ENCODE data around the gene ABCC10. TPM values are rescaled to one million over a fixed set of nuclear protein-coding genes. Genes with fewer than 3 reads are reported as not detected.
A peak's percentile ranks its signal among the peaks of the same experiment; 100 is the strongest.
"Not testable (repeated sequence)": the region's sequence is repeated elsewhere in the genome, so short reads cannot be mapped to it uniquely, and the experiment has no call there.

ABCC10 gene
- 11.7 TPM for total RNA-seq
- long read RNA-seq, full-length matches to known transcripts = 1 of 20 reads
- long read RNA-seq, partial matches to known transcripts = 3 of 20 reads
- long read RNA-seq, other reads (novel, unspliced or antisense) = 16 of 20 reads

- peak within 1 kb of the TSS; percentile 96 for H3K4me3 ChIP-seq
- H3K27ac ChIP-seq (replicated peaks) = peak within 1 kb of the TSS; percentile 92
- H3K4me1 ChIP-seq = peaks cover 32% of the 10 kb centered on the region
- peak; percentile 94 for DNase-seq
- TF ChIP-seq CTCF (IDR thresholded peaks at IDR 0.05; ENCODE audit: borderline replicate concordance) = peak; percentile 63
- H3K9me3 ChIP-seq (replicated peaks) = no peaks in the 10 kb centered on the region
- intact Hi-C loops (cut with micrococcal nuclease) = no loop called here
- H3K36me3 ChIP-seq = peaks cover 8% of the 10 kb centered on the region
- H3K27me3 ChIP-seq (ENCODE audit: low read depth) = no peaks in the 10 kb centered on the region
These were observed at the start of gene ABCC10 for GRCh38 chr6:43427406-43428111. Gene ABCC10 (plus strand): TSS chr6:43427541. CDS start chr6:43427979, 438 bp downstream.

- Histone ChIP-seq H3K36me3 (no peaks in the 10 kb centered on the region), H3K4me3 (no peak overlapping the region), H3K27me3 (ENCODE audit: low read depth) (no peaks in the 10 kb centered on the region), H3K27ac (replicated peaks) (no peak overlapping the region), H3K4me1 (no peaks in the 10 kb centered on the region), H3K9me3 (replicated peaks) (no peaks in the 10 kb centered on the region)
- intact Hi-C loops (cut with micrococcal nuclease) = no loop called here
- no peak for TF ChIP-seq CTCF (IDR thresholded peaks at IDR 0.05; ENCODE audit: borderline replicate concordance)
- DNase-seq = no peak
These were observed 49.6 kb upstream of the ABCC10 start for GRCh38 chr6:43377710-43378229.

GRCh38 chr6:43378631-43379030 is 48.7 kb upstream of the ABCC10 start:
- no peaks in the 10 kb centered on the region for H3K4me1 ChIP-seq
- no peaks in the 10 kb centered on the region for H3K9me3 ChIP-seq (replicated peaks)
- TF ChIP-seq CTCF (IDR thresholded peaks at IDR 0.05; ENCODE audit: borderline replicate concordance) = no peak
- no peak for DNase-seq
- H3K4me3 ChIP-seq = no peak overlapping the region
- no peaks in the 10 kb centered on the region for H3K36me3 ChIP-seq
- H3K27me3 ChIP-seq (ENCODE audit: low read depth) = no peaks in the 10 kb centered on the region
- intact Hi-C loops (cut with micrococcal nuclease) = no loop called here
- no peak overlapping the region for H3K27ac ChIP-seq (replicated peaks)

GRCh38 chr6:43380858-43381257 is 46.5 kb upstream of the ABCC10 start:
- H3K4me3 ChIP-seq; H3K36me3 ChIP-seq; DNase-seq; H3K9me3 ChIP-seq (replicated peaks); H3K27ac ChIP-seq (replicated peaks); H3K27me3 ChIP-seq (ENCODE audit: low read depth); H3K4me1 ChIP-seq: not testable (repeated sequence)
- intact Hi-C loops (cut with micrococcal nuclease) = loop anchor here (10.0 kb wide), 1 partner anchor 114 kb away; no protein-coding TSS in a partner anchor

GRCh38 chr6:43383021-43383667 is 44.2 kb upstream of the ABCC10 start:
- Histone ChIP-seq H3K4me3 (no peak overlapping the region), H3K36me3 (no peaks in the 10 kb centered on the region), H3K27ac (replicated peaks) (no peak overlapping the region), H3K27me3 (ENCODE audit: low read depth) (no peaks in the 10 kb centered on the region), H3K9me3 (replicated peaks) (no peaks in the 10 kb centered on the region), H3K4me1 (no peaks in the 10 kb centered on the region)
- DNase-seq = no peak
- TF ChIP-seq CTCF (IDR thresholded peaks at IDR 0.05; ENCODE audit: borderline replicate concordance) = no peak
- intact Hi-C loops (cut with micrococcal nuclease) = loop anchor here (10.0 kb wide), 1 partner anchor 112 kb away; no protein-coding TSS in a partner anchor
